HL-60/S4 treated with phorbol 12-myristate 13-acetate at 8.2 ng/mL for 4 days and 3 days (cell line): ENCODE measurements around the gene TTC13.

ENCODE experiments used
- in situ Hi-C: fragments of 300-500 bp; cut with MboI; formaldehyde crosslinking; loops from 2 replicates; pipeline ENCODE4 v1.15.0; 2022; ENCODE audit warnings: low sequenced_read_pairs

Gene TTC13

GRCh38 chr1:230957580-230957989 lies 21.1 kb downstream of the TTC13 start:
- in situ Hi-C loops: no loop called here

GRCh38 chr1:230950404-230950803 lies 28.3 kb downstream of the TTC13 start:
- in situ Hi-C loops: no loop called here

- in situ Hi-C loops: no loop called here
Measured at GRCh38 chr1:230948903-230949302, 29.8 kb downstream of the TTC13 start.

GRCh38 chr1:230948301-230948700 lies 30.4 kb downstream of the TTC13 start:
- in situ Hi-C loops: no loop called here

GRCh38 chr1:230943048-230943593 lies 35.5 kb downstream of the TTC13 start:
- in situ Hi-C loops: no loop called here

GRCh38 chr1:230940848-230941247 lies 37.8 kb downstream of the TTC13 start:
- in situ Hi-C loops: no loop called here

GRCh38 chr1:230939806-230940489 lies 38.7 kb downstream of the TTC13 start:
- in situ Hi-C loops: no loop called here

- in situ Hi-C loops: no loop called here
Measured at GRCh38 chr1:230938924-230939368, 39.7 kb downstream of the TTC13 start.

GRCh38 chr1:230937371-230937770 lies 41.3 kb downstream of the TTC13 start:
- in situ Hi-C loops: no loop called here

- in situ Hi-C loops: no loop called here
Measured at GRCh38 chr1:230936475-230936874, 42.2 kb downstream of the TTC13 start.

GRCh38 chr1:230935852-230936251 lies 42.8 kb downstream of the TTC13 start:
- in situ Hi-C loops: no loop called here

- in situ Hi-C loops: no loop called here
Measured at GRCh38 chr1:230930986-230931385, 47.7 kb downstream of the TTC13 start.

- in situ Hi-C loops: no loop called here
Measured at GRCh38 chr1:230926182-230926581, 52.5 kb downstream of the TTC13 start.

GRCh38 chr1:230925608-230926007 lies 53.1 kb downstream of the TTC13 start:
- in situ Hi-C loops: no loop called here

GRCh38 chr1:230923176-230923575 lies 55.5 kb downstream of the TTC13 start:
- in situ Hi-C loops: loop anchor here (25.0 kb wide), 1 partner anchor 289 kb away; no protein-coding TSS in a partner anchor

GRCh38 chr1:230922620-230923019 lies 56.0 kb downstream of the TTC13 start:
- in situ Hi-C loops: loop anchor here (25.0 kb wide), 1 partner anchor 290 kb away; no protein-coding TSS in a partner anchor

- in situ Hi-C loops: loop anchor here (25.0 kb wide), 1 partner anchor 293 kb away; no protein-coding TSS in a partner anchor
Measured at GRCh38 chr1:230919207-230919606, 59.5 kb downstream of the TTC13 start.

- in situ Hi-C loops: loop anchor here (25.0 kb wide), 1 partner anchor 295 kb away; no protein-coding TSS in a partner anchor
Measured at GRCh38 chr1:230917284-230918135, 61.2 kb downstream of the TTC13 start.

GRCh38 chr1:230916587-230917283 lies 61.9 kb downstream of the TTC13 start:
- in situ Hi-C loops: loop anchor here (25.0 kb wide), 1 partner anchor 296 kb away; no protein-coding TSS in a partner anchor

- in situ Hi-C loops: loop anchor here (25.0 kb wide), 1 partner anchor 297 kb away; no protein-coding TSS in a partner anchor
Measured at GRCh38 chr1:230915078-230915477, 63.6 kb downstream of the TTC13 start.

GRCh38 chr1:230913496-230913895 lies 65.2 kb downstream of the TTC13 start:
- in situ Hi-C loops: loop anchor here (25.0 kb wide), 1 partner anchor 299 kb away; no protein-coding TSS in a partner anchor
